Fibroblast of lung (primary cell): ENCODE measurements around the gene TRIM46.
"Not testable (repeated sequence)": the region's sequence is repeated elsewhere in the genome, so short reads cannot be mapped to it uniquely, and the experiment has no call there.

Source experiments
- CTCF ChIP-seq, 2 donors: IDR thresholded peaks in 1 of 2; conservative IDR thresholded peaks in 1 of 2; 1 replicate in 1 of 2; 2 replicates in 1 of 2; pipeline ENCODE4 v1.5.1; 2011 to 2012; ENCODE audit warnings: low read length in 2 of 2, control low read depth in 1 of 2, inconsistent platforms in 1 of 2, low read depth in 1 of 2, mild to moderate bottlenecking in 1 of 2
- EZH2 ChIP-seq: IDR thresholded peaks from 2 replicates; pipeline ENCODE4 v1.5.1; 2012; ENCODE audit warnings: low read length, control low read depth, mild to moderate bottlenecking; ENCODE audit errors: missing control alignments

DNA sequence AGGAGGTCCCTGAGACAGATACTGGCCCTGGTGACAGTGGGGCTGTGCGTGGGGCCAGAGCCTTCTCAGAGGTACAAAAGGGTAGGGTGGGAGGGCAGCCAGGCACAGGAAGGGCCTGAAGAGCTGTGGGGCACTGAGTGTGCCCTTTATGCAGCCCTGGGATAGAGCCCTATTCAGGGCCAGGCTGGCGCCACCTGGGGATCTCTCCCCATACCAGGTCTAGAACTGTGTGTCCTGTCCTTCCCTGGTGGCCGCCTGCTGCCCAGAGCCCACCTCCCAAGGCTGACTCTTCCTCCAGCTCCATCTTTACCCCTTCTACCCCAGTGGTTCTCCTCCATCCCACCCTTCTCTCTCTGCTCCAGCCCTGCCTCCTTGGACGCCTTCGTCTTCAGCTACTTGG is 59.9 kb downstream of the TRIM46 start:
- TF ChIP-seq CTCF (conservative IDR thresholded peaks at IDR 0.05 in 1 of 2, IDR thresholded peaks at IDR 0.05 in 1 of 2; ENCODE audit: low read depth in 1 of 2, low read length in 2 of 2); EZH2: not testable (repeated sequence)
